Measurements from ENCODE around the gene CHADL. TPM values are rescaled to one million over a fixed set of nuclear protein-coding genes. Genes with fewer than 3 reads are reported as not detected.

CHADL gene
- total RNA-seq, 1 experiment from 2014 or later: 0.33 TPM

- intact Hi-C loops (cut with micrococcal nuclease; ENCODE audit: unreplicated experiment) (no loop called here), in situ Hi-C loops (cut with HindIII; ENCODE audit: low pct_unique_long_range_greater_than_20kb, low sequenced_read_pairs) (no loop called here)
- ChIA-PET CTCF (interaction anchor here (0.9 to 1.3 kb wide), 2 partner anchors 315 to 324 kb away, joined by 5 read pairs; no protein-coding TSS in a partner anchor), POLR2A (no interaction called here)
- no TSS peak for BruUV-seq (replicated peaks)
- ATAC-seq: peak; percentile 72
- DNase-seq (ENCODE audit: low read depth, low spot score): no peak
- Histone ChIP-seq H3K9me3 (ENCODE audit: control insufficient read depth, insufficient read depth, low read depth, low read length) (no peaks in the 10 kb centered on the region), H3K36me3 (ENCODE audit: control insufficient read depth, insufficient read depth, low read length) (no peaks in the 10 kb centered on the region), H3K27ac (ENCODE audit: low read length) (no peak overlapping the region), H3K4me1 (ENCODE audit: control insufficient read depth, insufficient read depth, low read length) (no peaks in the 10 kb centered on the region), H3K27me3 (ENCODE audit: control insufficient read depth, insufficient read depth, low read length) (no peaks in the 10 kb centered on the region), H3K4me3 (ENCODE audit: low read depth in 2 of 2, low read length in 2 of 2) (peak overlapping the region in 1 of 2 experiments; percentile 17; a peak in 3 of 4 replicates)
- TF ChIP-seq TCF7L2 (IDR thresholded peaks at IDR 0.05; ENCODE audit: low read depth, low read length) (no peak), REST (IDR thresholded peaks at IDR 0.05; ENCODE audit: insufficient read depth in 1 of 2, low read depth in 2 of 2, low read length in 1 of 2) (no peak), POLR2AphosphoS5 (IDR thresholded peaks at IDR 0.05; ENCODE audit: low read depth, low read length) (no peak), SIN3A (IDR thresholded peaks at IDR 0.05; ENCODE audit: borderline replicate concordance, insufficient read depth, low read depth, low read length) (no peak)
- TF ChIP-seq, protein P1, sequence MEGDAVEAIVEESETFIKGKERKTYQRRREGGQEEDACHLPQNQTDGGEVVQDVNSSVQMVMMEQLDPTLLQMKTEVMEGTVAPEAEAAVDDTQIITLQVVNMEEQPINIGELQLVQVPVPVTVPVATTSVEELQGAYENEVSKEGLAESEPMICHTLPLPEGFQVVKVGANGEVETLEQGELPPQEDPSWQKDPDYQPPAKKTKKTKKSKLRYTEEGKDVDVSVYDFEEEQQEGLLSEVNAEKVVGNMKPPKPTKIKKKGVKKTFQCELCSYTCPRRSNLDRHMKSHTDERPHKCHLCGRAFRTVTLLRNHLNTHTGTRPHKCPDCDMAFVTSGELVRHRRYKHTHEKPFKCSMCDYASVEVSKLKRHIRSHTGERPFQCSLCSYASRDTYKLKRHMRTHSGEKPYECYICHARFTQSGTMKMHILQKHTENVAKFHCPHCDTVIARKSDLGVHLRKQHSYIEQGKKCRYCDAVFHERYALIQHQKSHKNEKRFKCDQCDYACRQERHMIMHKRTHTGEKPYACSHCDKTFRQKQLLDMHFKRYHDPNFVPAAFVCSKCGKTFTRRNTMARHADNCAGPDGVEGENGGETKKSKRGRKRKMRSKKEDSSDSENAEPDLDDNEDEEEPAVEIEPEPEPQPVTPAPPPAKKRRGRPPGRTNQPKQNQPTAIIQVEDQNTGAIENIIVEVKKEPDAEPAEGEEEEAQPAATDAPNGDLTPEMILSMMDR (IDR thresholded peaks at IDR 0.05): peak; percentile 80; the same call in 1 of the 2 replicates
Observed at GRCh38 chr22:41237707-41238569, 2.8 kb downstream of the CHADL start.

GRCh38 chr22:41237036-41237706 is 3.6 kb downstream of the CHADL start:
- Histone ChIP-seq H3K27me3 (ENCODE audit: control insufficient read depth, insufficient read depth, low read length) (no peaks in the 10 kb centered on the region), H3K27ac (ENCODE audit: low read length) (no peak overlapping the region), H3K9me3 (ENCODE audit: control insufficient read depth, insufficient read depth, low read depth, low read length) (no peaks in the 10 kb centered on the region), H3K4me1 (ENCODE audit: control insufficient read depth, insufficient read depth, low read length) (no peaks in the 10 kb centered on the region; the same call in 1 of the 2 replicates), H3K4me3 (ENCODE audit: low read depth in 2 of 2, low read length in 2 of 2) (peak overlapping the region in 1 of 2 experiments; percentile 17; a peak in 3 of 4 replicates), H3K36me3 (ENCODE audit: control insufficient read depth, insufficient read depth, low read length) (no peaks in the 10 kb centered on the region)
- TF ChIP-seq POLR2AphosphoS5 (IDR thresholded peaks at IDR 0.05; ENCODE audit: low read depth, low read length) (no peak), REST (IDR thresholded peaks at IDR 0.05; ENCODE audit: insufficient read depth in 1 of 2, low read depth in 2 of 2, low read length in 1 of 2) (no peak), SIN3A (IDR thresholded peaks at IDR 0.05; ENCODE audit: borderline replicate concordance, insufficient read depth, low read depth, low read length) (no peak), TCF7L2 (IDR thresholded peaks at IDR 0.05; ENCODE audit: low read depth, low read length) (no peak)
- TF ChIP-seq, protein P1 (IDR thresholded peaks at IDR 0.05): no peak
- ChIA-PET POLR2A (no interaction called here), CTCF (interaction anchor here (0.9 kb wide), 1 partner anchor 323 kb away, joined by 5 read pairs; no protein-coding TSS in a partner anchor)
- no TSS peak for BruUV-seq (replicated peaks)
- ATAC-seq: no peak
- no peak for DNase-seq (ENCODE audit: low read depth, low spot score)
- intact Hi-C loops (cut with micrococcal nuclease; ENCODE audit: unreplicated experiment) (no loop called here), in situ Hi-C loops (cut with HindIII; ENCODE audit: low pct_unique_long_range_greater_than_20kb, low sequenced_read_pairs) (no loop called here)
